ENCODE results near the gene PCDHB5.
"Not testable (repeated sequence)": the region's sequence is repeated elsewhere in the genome, so short reads cannot be mapped to it uniquely, and the experiment has no call there.

GRCh38 chr5:141157356-141157755 lies 22.4 kb downstream of the PCDHB5 start:
- not testable (repeated sequence) for TF ChIP-seq CTCF (IDR thresholded peaks at IDR 0.05; ENCODE audit: insufficient read depth, low read depth, low read length); EZH2 (IDR thresholded peaks at IDR 0.05; ENCODE audit: insufficient read depth, low read length)
